K562 (cell line): ENCODE data around the gene MADD. TPM values are rescaled to one million over a fixed set of nuclear protein-coding genes. Genes with fewer than 3 reads are reported as not detected.

Source experiments
- CAMTA2 ChIP-seq: fragments of 250-450 bp; sonication (Bioruptor Pico); conservative IDR thresholded peaks from 2 replicates; pipeline ENCODE4 v1.5.1; 2022
- CHCHD3 ChIP-seq: fragments of 250-450 bp; sonication (Bioruptor Pico); IDR thresholded peaks from 2 replicates; pipeline ENCODE4 v2.1.2; 2022; ENCODE audit warnings: mild to moderate bottlenecking
- DACH1 ChIP-seq: fragments of 450-650 bp; IDR thresholded peaks from 2 replicates; pipeline ENCODE4 v1.6.1; 2018; ENCODE audit not compliant: partially characterized antibody
- HDAC3 ChIP-seq: fragments of 450-650 bp; IDR thresholded peaks from 2 replicates; pipeline ENCODE4 v1.6.1; 2018; ENCODE audit warnings: borderline replicate concordance, mild to moderate bottlenecking, moderate library complexity; ENCODE audit not compliant: partially characterized antibody
- KDM2B ChIP-seq: fragments of 250-450 bp; sonication (Bioruptor Pico); IDR thresholded peaks from 2 replicates; pipeline ENCODE4 v1.8.0; 2021; ENCODE audit warnings: mild to moderate bottlenecking, moderate library complexity
- KDM5B ChIP-seq: fragments of 200-600 bp; sonication (generic); IDR thresholded peaks from 2 replicates; pipeline ENCODE4 v1.6.1; 2012; ENCODE audit warnings: low read depth, mild to moderate bottlenecking, moderate library complexity, low read length, control low read depth, inconsistent platforms; ENCODE audit not compliant: insufficient replicate concordance
- MTA3 ChIP-seq: fragments of 450-650 bp; formaldehyde crosslinking; IDR thresholded peaks from 2 replicates; pipeline ENCODE4 v1.6.1; 2017; ENCODE audit warnings: mild to moderate bottlenecking, borderline replicate concordance
- NCOA4 ChIP-seq: fragments of 450-650 bp; IDR thresholded peaks from 2 replicates; pipeline ENCODE4 v1.6.1; 2018; ENCODE audit warnings: mild to moderate bottlenecking; ENCODE audit not compliant: partially characterized antibody
- NFIC ChIP-seq: fragments of 450-650 bp; IDR thresholded peaks from 2 replicates; pipeline ENCODE4 v1.6.1; 2017; ENCODE audit warnings: mild to moderate bottlenecking, inconsistent platforms
- POU5F1 ChIP-seq: fragments of 150-350 bp; IDR thresholded peaks from 2 replicates; pipeline ENCODE4 v1.6.1; 2014; ENCODE audit warnings: borderline replicate concordance, low read length, low read depth, mild to moderate bottlenecking; ENCODE audit not compliant: partially characterized antibody
- SMARCB1 ChIP-seq: IDR thresholded peaks from 2 replicates; pipeline ENCODE4 v1.6.1; 2011; ENCODE audit warnings: improper control_type of control experiment, low read depth; ENCODE audit not compliant: insufficient read length
- YBX1 ChIP-seq: fragments of 450-650 bp; IDR thresholded peaks from 2 replicates; pipeline ENCODE4 v1.7.1; 2016; ENCODE audit warnings: mild to moderate bottlenecking
- ZBED1 ChIP-seq: IDR thresholded peaks from 2 replicates; pipeline ENCODE4 v1.6.1; 2014
- ZFP36 ChIP-seq: fragments of 150-350 bp; IDR thresholded peaks from 2 replicates; pipeline ENCODE4 v1.6.1; 2018; ENCODE audit warnings: low read length, low read depth; ENCODE audit not compliant: partially characterized antibody
- ZNF384 ChIP-seq: IDR thresholded peaks from 2 replicates; pipeline ENCODE4 v1.6.1; 2012; ENCODE audit warnings: low read depth, low read length, improper control_type of control experiment
- polyA plus RNA-seq, 8 experiments: library from polyadenylated mRNA; depleted of rRNA in 4 of 8; stranded (reverse) in 5 of 8; unstranded in 3 of 8; fragments of >200 nt; fragmentation: Nextera tagmentation in 2 of 8; fragmentation: Illumina TruSeq in 1 of 8; extraction: Ambion mirVana in 2 of 8; extraction: Trizol in 1 of 8; gene quantifications; 2 replicates each; pipeline versions ENCODE4 v1.2.1 to v1.2.3, GENCODE V29; 2011 to 2014; ENCODE audit warnings: inconsistent platforms in 1 of 8, missing spikeins in 1 of 8
- total RNA-seq, 7 experiments: library from RNA; depleted of rRNA in 6 of 7; stranded (reverse); fragments of >200 nt in 6 of 7; fragmentation: Illumina TruSeq in 2 of 7; extraction: Trizol in 2 of 7; gene quantifications; 2 replicates each; pipeline versions ENCODE4 v1.2.1 to v1.2.3, GENCODE V29; 2011 to 2021; ENCODE audit warnings: low replicate concordance in 1 of 7
- TF ChIP-seq, protein P1 (sequence below), 2 experiments: fragments of 150-350 bp in 1 of 2; IDR thresholded peaks; 2 replicates each; pipeline ENCODE4 v1.6.1; 2012 to 2016; ENCODE audit warnings: low read depth in 2 of 2, low read length in 2 of 2, mild to moderate bottlenecking in 1 of 2, moderate library complexity in 1 of 2
- TF ChIP-seq, protein P2 (sequence below), 2 experiments: IDR thresholded peaks; 2 replicates each; pipeline ENCODE4 v1.6.1; 2012; ENCODE audit warnings: improper control_type of control experiment in 2 of 2, low read depth in 2 of 2, low read length in 2 of 2, borderline replicate concordance in 1 of 2
- TF ChIP-seq, protein P3 (sequence below): fragments of 450-650 bp; formaldehyde crosslinking; IDR thresholded peaks from 2 replicates; pipeline ENCODE4 v1.4.0; 2020; ENCODE audit warnings: mild to moderate bottlenecking, moderate library complexity
- TF ChIP-seq, protein P4 (sequence below): sonication (generic); formaldehyde crosslinking; IDR thresholded peaks from 2 replicates; pipeline ENCODE4 v1.5.0; 2020; ENCODE audit warnings: missing genetic modification reagents
- TF ChIP-seq, protein P5 (sequence below): fragments of 450-650 bp; IDR thresholded peaks from 2 replicates; pipeline ENCODE4 v1.6.1; 2016; ENCODE audit warnings: antibody characterized with exemption

Gene MADD
- total and polyA plus RNA-seq, 9 of the 15 experiments (the other 6 are each of a cell fraction or from before 2014, with no cell fraction given), result 0.68 to 57.6 (median 33.6) TPM

DNA sequence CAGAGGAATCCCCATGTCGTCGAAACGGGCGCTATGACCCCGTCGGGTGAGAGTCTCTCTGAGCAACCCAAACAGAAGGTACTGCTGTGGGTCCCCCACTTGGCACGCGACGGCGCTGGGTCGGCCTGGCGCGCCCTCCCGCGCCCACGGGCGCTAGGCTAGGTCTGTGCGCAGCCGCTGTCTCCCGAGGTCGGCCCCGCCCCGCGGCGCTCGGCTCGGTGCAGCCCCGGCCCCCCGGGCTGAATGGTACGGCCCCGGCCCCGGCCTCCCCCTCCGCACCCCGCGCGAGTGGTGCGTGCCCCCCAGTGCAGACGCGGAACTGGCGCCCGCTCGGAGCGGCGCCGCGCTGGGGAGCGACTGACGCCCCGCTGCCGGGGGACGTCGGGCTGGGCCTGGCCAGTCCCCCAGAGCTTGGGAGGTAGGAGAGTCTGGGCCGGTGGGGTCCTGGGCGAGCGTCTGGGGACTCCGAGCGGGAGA is at the start of gene MADD (continued):
- TF ChIP-seq, protein P1, sequence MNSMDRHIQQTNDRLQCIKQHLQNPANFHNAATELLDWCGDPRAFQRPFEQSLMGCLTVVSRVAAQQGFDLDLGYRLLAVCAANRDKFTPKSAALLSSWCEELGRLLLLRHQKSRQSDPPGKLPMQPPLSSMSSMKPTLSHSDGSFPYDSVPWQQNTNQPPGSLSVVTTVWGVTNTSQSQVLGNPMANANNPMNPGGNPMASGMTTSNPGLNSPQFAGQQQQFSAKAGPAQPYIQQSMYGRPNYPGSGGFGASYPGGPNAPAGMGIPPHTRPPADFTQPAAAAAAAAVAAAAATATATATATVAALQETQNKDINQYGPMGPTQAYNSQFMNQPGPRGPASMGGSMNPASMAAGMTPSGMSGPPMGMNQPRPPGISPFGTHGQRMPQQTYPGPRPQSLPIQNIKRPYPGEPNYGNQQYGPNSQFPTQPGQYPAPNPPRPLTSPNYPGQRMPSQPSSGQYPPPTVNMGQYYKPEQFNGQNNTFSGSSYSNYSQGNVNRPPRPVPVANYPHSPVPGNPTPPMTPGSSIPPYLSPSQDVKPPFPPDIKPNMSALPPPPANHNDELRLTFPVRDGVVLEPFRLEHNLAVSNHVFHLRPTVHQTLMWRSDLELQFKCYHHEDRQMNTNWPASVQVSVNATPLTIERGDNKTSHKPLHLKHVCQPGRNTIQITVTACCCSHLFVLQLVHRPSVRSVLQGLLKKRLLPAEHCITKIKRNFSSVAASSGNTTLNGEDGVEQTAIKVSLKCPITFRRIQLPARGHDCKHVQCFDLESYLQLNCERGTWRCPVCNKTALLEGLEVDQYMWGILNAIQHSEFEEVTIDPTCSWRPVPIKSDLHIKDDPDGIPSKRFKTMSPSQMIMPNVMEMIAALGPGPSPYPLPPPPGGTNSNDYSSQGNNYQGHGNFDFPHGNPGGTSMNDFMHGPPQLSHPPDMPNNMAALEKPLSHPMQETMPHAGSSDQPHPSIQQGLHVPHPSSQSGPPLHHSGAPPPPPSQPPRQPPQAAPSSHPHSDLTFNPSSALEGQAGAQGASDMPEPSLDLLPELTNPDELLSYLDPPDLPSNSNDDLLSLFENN (IDR thresholded peaks at IDR 0.05; ENCODE audit: low read depth in 2 of 2, low read length in 2 of 2), result no peak
- TF ChIP-seq CHCHD3 (CRISPR knock-in tag), result no peak
- TF ChIP-seq NFIC, result no peak
- TF ChIP-seq, protein P2, sequence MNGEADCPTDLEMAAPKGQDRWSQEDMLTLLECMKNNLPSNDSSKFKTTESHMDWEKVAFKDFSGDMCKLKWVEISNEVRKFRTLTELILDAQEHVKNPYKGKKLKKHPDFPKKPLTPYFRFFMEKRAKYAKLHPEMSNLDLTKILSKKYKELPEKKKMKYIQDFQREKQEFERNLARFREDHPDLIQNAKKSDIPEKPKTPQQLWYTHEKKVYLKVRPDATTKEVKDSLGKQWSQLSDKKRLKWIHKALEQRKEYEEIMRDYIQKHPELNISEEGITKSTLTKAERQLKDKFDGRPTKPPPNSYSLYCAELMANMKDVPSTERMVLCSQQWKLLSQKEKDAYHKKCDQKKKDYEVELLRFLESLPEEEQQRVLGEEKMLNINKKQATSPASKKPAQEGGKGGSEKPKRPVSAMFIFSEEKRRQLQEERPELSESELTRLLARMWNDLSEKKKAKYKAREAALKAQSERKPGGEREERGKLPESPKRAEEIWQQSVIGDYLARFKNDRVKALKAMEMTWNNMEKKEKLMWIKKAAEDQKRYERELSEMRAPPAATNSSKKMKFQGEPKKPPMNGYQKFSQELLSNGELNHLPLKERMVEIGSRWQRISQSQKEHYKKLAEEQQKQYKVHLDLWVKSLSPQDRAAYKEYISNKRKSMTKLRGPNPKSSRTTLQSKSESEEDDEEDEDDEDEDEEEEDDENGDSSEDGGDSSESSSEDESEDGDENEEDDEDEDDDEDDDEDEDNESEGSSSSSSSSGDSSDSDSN (IDR thresholded peaks at IDR 0.05; ENCODE audit: borderline replicate concordance in 1 of 2, low read depth in 2 of 2, low read length in 2 of 2), result no peak
- TF ChIP-seq DACH1, result no peak
- TF ChIP-seq, protein P3, sequence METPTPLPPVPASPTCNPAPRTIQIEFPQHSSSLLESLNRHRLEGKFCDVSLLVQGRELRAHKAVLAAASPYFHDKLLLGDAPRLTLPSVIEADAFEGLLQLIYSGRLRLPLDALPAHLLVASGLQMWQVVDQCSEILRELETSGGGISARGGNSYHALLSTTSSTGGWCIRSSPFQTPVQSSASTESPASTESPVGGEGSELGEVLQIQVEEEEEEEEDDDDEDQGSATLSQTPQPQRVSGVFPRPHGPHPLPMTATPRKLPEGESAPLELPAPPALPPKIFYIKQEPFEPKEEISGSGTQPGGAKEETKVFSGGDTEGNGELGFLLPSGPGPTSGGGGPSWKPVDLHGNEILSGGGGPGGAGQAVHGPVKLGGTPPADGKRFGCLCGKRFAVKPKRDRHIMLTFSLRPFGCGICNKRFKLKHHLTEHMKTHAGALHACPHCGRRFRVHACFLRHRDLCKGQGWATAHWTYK (CRISPR knock-in tag), result no peak
- TF ChIP-seq, protein P4, sequence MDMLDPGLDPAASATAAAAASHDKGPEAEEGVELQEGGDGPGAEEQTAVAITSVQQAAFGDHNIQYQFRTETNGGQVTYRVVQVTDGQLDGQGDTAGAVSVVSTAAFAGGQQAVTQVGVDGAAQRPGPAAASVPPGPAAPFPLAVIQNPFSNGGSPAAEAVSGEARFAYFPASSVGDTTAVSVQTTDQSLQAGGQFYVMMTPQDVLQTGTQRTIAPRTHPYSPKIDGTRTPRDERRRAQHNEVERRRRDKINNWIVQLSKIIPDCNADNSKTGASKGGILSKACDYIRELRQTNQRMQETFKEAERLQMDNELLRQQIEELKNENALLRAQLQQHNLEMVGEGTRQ (CRISPR knock-in tag), result no peak
- no peak for TF ChIP-seq CAMTA2 (CRISPR knock-in tag)
- TF ChIP-seq ZBED1, result no peak
- no peak for TF ChIP-seq ZNF384
- no peak for TF ChIP-seq NCOA4
- peak; percentile 87 for TF ChIP-seq KDM5B
- no peak for TF ChIP-seq ZFP36
- TF ChIP-seq YBX1, result no peak
- TF ChIP-seq, protein P5, sequence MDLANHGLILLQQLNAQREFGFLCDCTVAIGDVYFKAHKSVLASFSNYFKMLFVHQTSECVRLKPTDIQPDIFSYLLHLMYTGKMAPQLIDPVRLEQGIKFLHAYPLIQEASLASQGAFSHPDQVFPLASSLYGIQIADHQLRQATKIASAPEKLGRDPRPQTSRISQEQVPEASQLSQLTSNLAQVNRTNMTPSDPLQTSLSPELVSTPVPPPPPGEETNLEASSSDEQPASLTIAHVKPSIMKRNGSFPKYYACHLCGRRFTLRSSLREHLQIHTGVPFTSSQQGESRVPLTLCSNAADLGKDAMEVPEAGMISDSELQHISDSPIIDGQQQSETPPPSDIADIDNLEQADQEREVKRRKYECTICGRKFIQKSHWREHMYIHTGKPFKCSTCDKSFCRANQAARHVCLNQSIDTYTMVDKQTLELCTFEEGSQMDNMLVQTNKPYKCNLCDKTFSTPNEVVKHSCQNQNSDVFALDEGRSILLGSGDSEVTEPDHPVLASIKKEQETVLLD, result no peak
- TF ChIP-seq MTA3, result no peak
- no peak for TF ChIP-seq POU5F1
- TF ChIP-seq KDM2B (CRISPR knock-in tag), result no peak
- no peak for TF ChIP-seq SMARCB1
- TF ChIP-seq HDAC3, result no peak
